Measurements from ENCODE around the gene TDRD15.
"Not testable (repeated sequence)": the region's sequence is repeated elsewhere in the genome, so short reads cannot be mapped to it uniquely, and the experiment has no call there.

Gene TDRD15

GRCh38 chr2:21123473-21124393, at the start of gene TDRD15:
Gene TDRD15 (plus strand): TSS chr2:21123968. CDS start chr2:21137468, 13,500 bp downstream.
- no peak for DNase-seq

GRCh38 chr2:21078296-21078695, 45.5 kb upstream of the TDRD15 start:
- no peak for DNase-seq

- no peak for DNase-seq
These were observed 40.3 kb upstream of the TDRD15 start for GRCh38 chr2:21083482-21083881.

GRCh38 chr2:21084401-21084800, 39.4 kb upstream of the TDRD15 start:
- DNase-seq, result no peak

- no peak for DNase-seq
These were observed 31.4 kb upstream of the TDRD15 start for GRCh38 chr2:21092308-21092869.

GRCh38 chr2:21095178-21095577, 28.6 kb upstream of the TDRD15 start:
- no peak for DNase-seq

GRCh38 chr2:21095714-21096113, 28.1 kb upstream of the TDRD15 start:
- no peak for DNase-seq

GRCh38 chr2:21096458-21096857, 27.3 kb upstream of the TDRD15 start:
- DNase-seq, result no peak

GRCh38 chr2:21097331-21097730, 26.4 kb upstream of the TDRD15 start:
- DNase-seq, result no peak

- no peak for DNase-seq
These were observed 25.5 kb upstream of the TDRD15 start for GRCh38 chr2:21098294-21098693.

GRCh38 chr2:21099281-21099907, 24.4 kb upstream of the TDRD15 start:
- DNase-seq, result no peak

- DNase-seq, result not testable (repeated sequence)
These were observed 22.1 kb upstream of the TDRD15 start for GRCh38 chr2:21101514-21102155.

GRCh38 chr2:21102356-21102755, 21.4 kb upstream of the TDRD15 start:
- no peak for DNase-seq

- no peak for DNase-seq
These were observed 20.4 kb upstream of the TDRD15 start for GRCh38 chr2:21103274-21103891.

GRCh38 chr2:21104030-21104660, 19.6 kb upstream of the TDRD15 start:
- no peak for DNase-seq

- DNase-seq, result no peak
These were observed 12.8 kb upstream of the TDRD15 start for GRCh38 chr2:21111012-21111411.

- no peak for DNase-seq
These were observed 6.1 kb upstream of the TDRD15 start for GRCh38 chr2:21117688-21118087.

- no peak for DNase-seq
These were observed 5.4 kb upstream of the TDRD15 start for GRCh38 chr2:21118302-21118920.

- no peak for DNase-seq
These were observed 8.1 kb downstream of the TDRD15 start for GRCh38 chr2:21131861-21132260.

- no peak for DNase-seq
These were observed 11.8 kb downstream of the TDRD15 start for GRCh38 chr2:21135585-21135984.

GRCh38 chr2:21142149-21142548, 18.4 kb downstream of the TDRD15 start:
- DNase-seq, result no peak

GRCh38 chr2:21146638-21147037, 22.9 kb downstream of the TDRD15 start:
- no peak for DNase-seq

Measured in NCI-H446 treated with DMSO at 0.1 percent for 48 hours (cell line).